ENCODE data around the gene GFPT1.

GFPT1 gene

DNA sequence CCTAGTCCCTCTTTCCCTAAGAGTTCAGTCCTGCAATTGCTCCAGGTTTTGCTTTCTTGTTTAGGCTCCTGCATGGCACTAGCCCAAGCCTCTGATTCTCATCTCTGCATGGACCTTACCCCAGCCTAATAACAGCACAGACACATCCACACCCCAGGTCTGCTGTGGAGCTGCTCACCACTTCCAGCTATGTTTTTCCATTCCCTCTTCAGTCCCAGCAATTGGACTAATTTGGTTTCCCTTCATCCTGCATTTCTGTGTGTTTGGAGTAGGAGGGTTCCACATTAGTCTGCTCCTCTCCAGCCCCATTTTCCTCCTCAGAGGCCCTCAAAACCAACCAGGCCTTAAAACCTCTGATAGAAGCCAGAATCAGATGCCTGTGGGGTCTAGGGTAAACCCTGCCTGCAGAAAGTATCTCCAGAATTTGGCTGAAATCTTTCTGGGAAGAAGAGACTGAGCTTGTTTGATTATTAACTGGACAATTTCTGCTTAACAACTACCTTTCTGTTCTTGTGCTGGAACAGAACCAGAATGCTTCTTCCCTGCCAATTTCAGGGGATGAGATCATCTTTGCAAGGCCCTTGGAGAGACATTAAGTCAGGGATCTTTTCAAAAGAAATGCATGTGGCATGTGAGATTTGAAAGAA is 95.9 kb downstream of the GFPT1 start:
- no peak for DNase-seq (ENCODE audit: low spot score)

DNA sequence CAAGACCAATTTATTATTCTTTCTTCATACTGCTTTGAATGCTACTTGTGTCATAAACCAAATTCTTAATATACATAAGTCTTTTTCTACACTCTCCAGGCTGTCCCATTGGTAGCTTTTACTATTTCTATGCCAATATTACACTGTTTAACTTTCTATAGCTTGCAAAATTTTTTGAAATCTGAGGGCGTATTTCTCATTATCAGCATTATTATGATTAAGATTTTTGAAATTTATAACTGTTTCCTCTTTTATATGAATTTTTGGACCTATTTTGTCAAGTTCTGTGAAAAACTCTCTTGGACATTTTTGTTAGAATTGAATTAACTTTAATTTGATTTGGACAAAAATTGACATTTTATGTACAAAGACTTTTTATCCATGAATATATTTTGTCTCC is 98.6 kb downstream of the GFPT1 start:
- DNase-seq (ENCODE audit: low spot score) = no peak

GRCh38 chr2:69287544-69287943 is 99.5 kb downstream of the GFPT1 start:
- DNase-seq (ENCODE audit: low spot score) = no peak

DNA sequence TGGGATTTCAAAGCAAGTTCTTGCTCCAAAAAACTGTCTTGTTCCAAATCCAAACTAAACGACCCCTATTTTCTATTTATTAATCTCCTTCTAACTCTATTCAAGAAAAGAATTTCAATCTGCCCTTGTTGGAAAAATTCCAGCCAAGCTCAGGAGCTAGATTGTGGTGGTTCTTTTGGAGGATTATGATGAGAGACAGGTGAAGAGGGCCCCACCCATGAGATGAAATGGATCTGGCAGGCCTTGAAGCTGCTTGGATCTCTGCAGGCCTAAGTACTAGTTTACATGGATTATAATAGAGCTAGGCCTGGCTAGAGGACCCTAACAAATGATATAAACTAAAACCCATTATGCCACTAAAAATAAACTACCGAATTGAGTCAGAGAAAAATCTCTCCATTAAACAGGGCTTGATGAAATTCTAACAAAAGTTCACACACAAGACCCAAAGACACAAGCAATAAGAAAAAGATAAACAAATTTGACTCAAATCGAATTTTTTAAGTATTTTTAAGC is 101.6 kb downstream of the GFPT1 start:
- no peak for DNase-seq (ENCODE audit: low spot score)

DNA sequence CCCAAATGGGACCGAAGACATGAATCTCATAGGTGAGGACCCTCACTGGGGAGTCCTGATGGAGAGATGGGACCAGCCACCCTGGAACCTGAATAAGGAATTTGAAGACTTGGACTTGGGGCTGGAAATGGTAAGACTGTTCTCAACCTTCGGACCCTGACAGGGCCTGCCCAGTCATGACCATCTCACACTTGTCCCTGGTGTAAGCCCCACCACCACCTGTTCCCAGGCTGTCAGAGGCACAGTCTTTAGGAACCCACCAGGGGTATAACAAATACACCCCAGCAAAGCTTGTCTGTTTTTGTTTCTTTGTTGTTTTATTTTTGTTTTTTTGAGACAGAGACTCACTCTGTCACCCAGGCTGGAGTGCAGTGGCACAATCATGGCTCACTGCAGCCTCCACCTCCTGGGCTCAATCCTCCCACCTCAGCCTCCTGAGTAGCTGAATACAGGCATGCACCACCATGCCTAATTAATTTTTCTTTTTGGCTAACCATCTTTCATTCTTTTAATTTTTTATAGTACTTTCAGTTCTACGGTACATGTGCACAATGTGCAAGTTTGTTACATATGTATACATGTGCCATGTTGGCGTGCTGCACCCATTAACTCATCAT is 106.1 kb downstream of the GFPT1 start:
- DNase-seq (ENCODE audit: low spot score) = no peak

- no peak for DNase-seq (ENCODE audit: low spot score)
These were observed 106.9 kb downstream of the GFPT1 start for GRCh38 chr2:69279931-69280681.

GRCh38 chr2:69279211-69279610 is 107.8 kb downstream of the GFPT1 start:
- no peak for DNase-seq (ENCODE audit: low spot score)

GRCh38 chr2:69278366-69278765 is 108.7 kb downstream of the GFPT1 start:
- DNase-seq (ENCODE audit: low spot score) = no peak

GRCh38 chr2:69275490-69275889 is 111.5 kb downstream of the GFPT1 start:
- no peak for DNase-seq (ENCODE audit: low spot score)

DNA sequence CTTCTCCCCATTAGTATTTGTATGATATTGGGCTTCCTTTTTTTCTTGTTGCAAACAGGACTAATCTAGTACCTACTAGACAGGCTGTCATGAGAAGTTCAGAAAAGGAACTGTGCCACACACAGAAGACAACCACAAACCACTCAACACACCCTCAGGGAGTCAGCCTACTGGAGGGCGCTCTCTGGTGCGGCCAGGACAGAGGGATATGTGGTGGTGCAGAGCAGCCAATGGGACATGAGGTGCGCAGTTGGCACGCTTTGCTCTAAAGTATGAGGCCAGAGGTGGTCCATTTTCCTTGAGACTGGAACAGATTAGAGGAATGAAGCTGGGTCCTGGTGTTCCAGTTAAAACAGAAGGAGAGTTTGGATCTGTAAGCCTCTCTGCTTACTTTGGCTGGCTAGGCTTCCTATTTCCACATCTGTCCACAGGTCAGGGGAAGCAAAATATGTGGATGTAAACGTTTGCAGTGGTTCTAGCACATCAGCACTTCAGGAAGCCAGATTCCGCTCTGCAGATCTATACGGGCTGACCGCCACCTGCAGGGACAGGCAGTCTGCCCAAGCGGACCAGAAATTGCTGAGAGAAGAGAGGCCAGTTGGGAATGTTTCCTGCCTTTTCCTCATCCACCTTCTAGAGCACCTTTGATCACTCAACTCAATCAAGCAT is 114.1 kb downstream of the GFPT1 start:
- no peak for DNase-seq (ENCODE audit: low spot score)

DNA sequence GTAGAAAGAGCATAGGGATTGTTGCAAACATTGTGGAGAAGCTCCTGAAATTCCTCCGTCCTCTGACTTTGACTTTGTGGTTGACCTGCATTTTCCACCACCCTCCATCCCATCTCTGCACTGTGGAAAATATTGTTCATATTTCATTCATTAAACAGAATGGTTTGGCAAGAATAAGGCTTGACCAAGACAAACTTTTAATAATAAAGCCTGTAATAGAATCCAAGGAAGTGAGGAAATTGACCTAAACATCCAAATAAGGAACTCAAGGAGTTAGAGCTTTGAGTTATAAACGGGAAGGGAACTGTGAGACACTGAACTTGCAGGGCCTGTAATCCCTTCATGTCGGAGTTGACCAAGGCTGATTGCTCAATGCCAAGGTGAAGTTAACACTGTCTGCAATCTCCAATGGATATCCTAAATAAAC is 115.2 kb downstream of the GFPT1 start:
- DNase-seq (ENCODE audit: low spot score) = no peak
